Testis (tissue), 3 donors: ENCODE measurements around the gene TMEM9B. TPM values are rescaled to one million over a fixed set of nuclear protein-coding genes. Genes with fewer than 3 reads are reported as not detected.

ENCODE experiments used
- DNase-seq: peaks from one replicate; pipeline ENCODE4 v3.0.0-alpha.2; 2019
- H3K27ac ChIP-seq, 2 donors: fragments of 200-600 bp; sonication (generic); one replicate each; pipeline ENCODE4 v1.5.1; 2019
- H3K27me3 ChIP-seq: fragments of 200-600 bp; sonication (generic); one replicate; pipeline ENCODE4 v1.5.1; 2019
- H3K36me3 ChIP-seq: fragments of 200-600 bp; sonication (generic); one replicate; pipeline ENCODE4 v1.5.1; 2017; ENCODE audit warnings: low read depth; ENCODE audit errors: missing control alignments
- H3K4me1 ChIP-seq: fragments of 200-600 bp; sonication (generic); one replicate; pipeline ENCODE4 v1.5.1; 2019
- H3K4me3 ChIP-seq, 2 donors: fragments of 200-600 bp; sonication (generic); one replicate each; pipeline ENCODE4 v1.5.1; 2017 to 2019
- H3K9me3 ChIP-seq: fragments of 200-600 bp; sonication (generic); one replicate; pipeline ENCODE4 v1.5.1; 2017
- CTCF ChIP-seq, 3 experiments: fragments of 450-650 bp in 2 of 3; fragments of 200-600 bp in 1 of 3; sonication (generic) in 1 of 3; IDR thresholded peaks; one replicate each; pipeline ENCODE4 v1.5.1; 2016 to 2019; ENCODE audit warnings: antibody characterized with exemption in 3 of 3, mild to moderate bottlenecking in 2 of 3, moderate library complexity in 1 of 3
- POLR2A ChIP-seq: fragments of 450-650 bp; IDR thresholded peaks from one replicate; pipeline ENCODE4 v1.6.1; 2017; ENCODE audit warnings: antibody characterized with exemption, mild to moderate bottlenecking, moderate library complexity
- WGBS, 2 donors: methylation state at CpG; one replicate each; pipeline ENCODE4 v1.1.5; 2018; 5-methylcytosine and 5-hydroxymethylcytosine counted together
- intact Hi-C: fragments of 100-400 bp; cut with DNase I; formaldehyde crosslinking; loops from one replicate; pipeline ENCODE4 v1.15.1; 2023; ENCODE audit warnings: low total_unique reads
- polyA plus RNA-seq: library from polyadenylated mRNA; stranded (reverse); fragments of 350-450 nt; fragmentation: Illumina TruSeq; extraction: RNeasy Lipid Tissue Mini Kit (QIAGEN cat#74804); gene quantifications from one replicate; pipeline ENCODE4 v1.2.3, GENCODE V29; 2014; ENCODE audit warnings: low read depth, low replicate concordance; ENCODE audit not compliant: insufficient read depth
- total RNA-seq, 2 donors: library from RNA; depleted of rRNA; stranded (reverse); fragments of >200 nt; gene quantifications; one replicate each; pipeline ENCODE4 v1.2.3, GENCODE V29; 2016

TMEM9B gene
- total and polyA plus RNA-seq, 3 donors from 2014 or later: 43.3 to 55.0 (median 43.5) TPM

- no peak for DNase-seq
- Histone ChIP-seq H3K27ac (no peak overlapping the region), H3K9me3 (no peaks in the 10 kb centered on the region), H3K36me3 (no peaks in the 10 kb centered on the region), H3K27me3 (no peaks in the 10 kb centered on the region), H3K4me3 (no peak overlapping the region), H3K4me1 (peaks cover 8% of the 10 kb centered on the region)
- TF ChIP-seq CTCF (IDR thresholded peaks at IDR 0.05) (no peak), POLR2A (no peak)
- WGBS, 2 donors: 97% methylated on average over 4 of the region's 4 CpGs
- intact Hi-C loops: no loop called here
Observed at GRCh38 chr11:8956860-8957259, 7.4 kb downstream of the TMEM9B start.

GRCh38 chr11:8948886-8949285 is 15.4 kb downstream of the TMEM9B start:
- TF ChIP-seq CTCF (IDR thresholded peaks at IDR 0.05) (no peak), POLR2A (no peak)
- no peaks in the 10 kb centered on the region for H3K27me3 ChIP-seq
- no peak overlapping the region for H3K4me3 ChIP-seq
- H3K36me3 ChIP-seq: no peaks in the 10 kb centered on the region
- WGBS, 2 donors: 81% methylated on average over 3 of the region's 3 CpGs
- no peaks in the 10 kb centered on the region for H3K9me3 ChIP-seq
- no peaks in the 10 kb centered on the region for H3K4me1 ChIP-seq
- no peak for DNase-seq
- no peak overlapping the region for H3K27ac ChIP-seq
- intact Hi-C loops: no loop called here

GRCh38 chr11:8947230-8947943 is 16.9 kb downstream of the TMEM9B start:
- H3K9me3 ChIP-seq: no peaks in the 10 kb centered on the region
- H3K36me3 ChIP-seq: no peaks in the 10 kb centered on the region
- 83 to 89% methylated on average over 4 of the region's 4 CpGs for WGBS, 2 donors
- DNase-seq: no peak
- H3K27ac ChIP-seq: no peak overlapping the region
- H3K4me1 ChIP-seq: no peaks in the 10 kb centered on the region
- intact Hi-C loops: no loop called here
- no peak overlapping the region for H3K4me3 ChIP-seq
- TF ChIP-seq POLR2A (no peak), CTCF (IDR thresholded peaks at IDR 0.05) (no peak)
- no peaks in the 10 kb centered on the region for H3K27me3 ChIP-seq

GRCh38 chr11:8942518-8943066 is 21.6 kb downstream of the TMEM9B start, which contains the start of gene ASCL3:
Gene ASCL3, minus strand, starts transcription at chr11:8943016. Its CDS starts 4,855 bp downstream, at chr11:8938161.
- no peak for TF ChIP-seq POLR2A
- no peak for TF ChIP-seq CTCF (IDR thresholded peaks at IDR 0.05)
- intact Hi-C loops: no loop called here
- no peak for DNase-seq
- H3K27me3 ChIP-seq: no peaks in the 10 kb centered on the region
- no peaks in the 10 kb centered on the region for H3K36me3 ChIP-seq
- H3K9me3 ChIP-seq: no peaks in the 10 kb centered on the region
- H3K27ac ChIP-seq: no peak within 1 kb of the TSS
- no peaks in the 10 kb centered on the region for H3K4me1 ChIP-seq
- 67 to 74% methylated on average over 5 of the region's 5 CpGs for WGBS, 2 donors
- no peak within 1 kb of the TSS for H3K4me3 ChIP-seq
